ENCODE data around the gene KIT.

DNA sequence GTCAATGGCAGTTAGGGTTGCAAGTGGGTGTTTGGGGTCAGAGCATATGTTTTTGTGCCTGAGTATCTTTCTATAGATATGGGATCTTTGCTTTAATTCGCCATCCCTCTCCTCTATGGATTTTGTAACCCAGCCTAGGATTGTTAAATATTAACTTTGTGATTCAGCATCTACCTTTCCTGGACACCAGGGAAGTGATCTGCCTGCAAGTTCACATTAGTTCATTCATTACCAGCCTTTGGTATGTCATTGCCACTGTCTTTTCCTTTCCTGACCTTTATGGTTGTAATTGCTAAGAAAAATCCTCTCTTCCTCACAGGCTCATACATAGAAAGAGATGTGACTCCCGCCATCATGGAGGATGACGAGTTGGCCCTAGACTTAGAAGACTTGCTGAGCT, 73.8 kb downstream of the KIT start:
- TF ChIP-seq POLR2A (IDR thresholded peaks at IDR 0.05; ENCODE audit: low read depth, low read length), result no peak
- no peak for TF ChIP-seq POLR2AphosphoS5 (IDR thresholded peaks at IDR 0.05; ENCODE audit: low read depth, low read length)
- no peak for TF ChIP-seq TAF1 (IDR thresholded peaks at IDR 0.05; ENCODE audit: borderline replicate concordance, low read depth, low read length)

All from GM12892 (cell line).